RKO (cell line): ENCODE results near the gene PASK.

Experiments
- DNase-seq: peaks from one replicate; pipeline ENCODE4 v3.0.0-alpha.2; 2016; ENCODE audit warnings: low spot score

The PASK gene

GRCh38 chr2:241080405-241081189 lies 68.7 kb downstream of the PASK start:
- DNase-seq = no peak

- no peak for DNase-seq
Observed at GRCh38 chr2:241074901-241075540, 74.3 kb downstream of the PASK start.

GRCh38 chr2:241074065-241074818 lies 75.0 kb downstream of the PASK start:
- DNase-seq = no peak

GRCh38 chr2:241073166-241074064 lies 75.9 kb downstream of the PASK start:
- DNase-seq = no peak

- no peak for DNase-seq
Observed at GRCh38 chr2:241072553-241073165, 76.6 kb downstream of the PASK start.

- no peak for DNase-seq
Observed at GRCh38 chr2:241072151-241072550, 77.1 kb downstream of the PASK start.

- DNase-seq = no peak
Observed at GRCh38 chr2:241071677-241072111, 77.6 kb downstream of the PASK start.

GRCh38 chr2:241070811-241071676 lies 78.2 kb downstream of the PASK start:
- DNase-seq = no peak

GRCh38 chr2:241070361-241070760 lies 78.9 kb downstream of the PASK start:
- no peak for DNase-seq

- no peak for DNase-seq
Observed at GRCh38 chr2:241069821-241070281, 79.4 kb downstream of the PASK start.

GRCh38 chr2:241068942-241069810 lies 80.1 kb downstream of the PASK start:
- DNase-seq = no peak

GRCh38 chr2:241068136-241068941 lies 80.9 kb downstream of the PASK start:
- no peak for DNase-seq

GRCh38 chr2:241067501-241068135 lies 81.7 kb downstream of the PASK start:
- no peak for DNase-seq

GRCh38 chr2:241066893-241067341 lies 82.4 kb downstream of the PASK start:
- peak; percentile 25 for DNase-seq

- no peak for DNase-seq
Observed at GRCh38 chr2:241066171-241066892, 82.9 kb downstream of the PASK start.

GRCh38 chr2:241065355-241065803 lies 83.9 kb downstream of the PASK start:
- no peak for DNase-seq

- no peak for DNase-seq
Observed at GRCh38 chr2:241064802-241065354, 84.4 kb downstream of the PASK start.
